ENCODE measurements around the gene CPA1.

CPA1 gene

GRCh38 chr7:130384841-130385599 lies 4.7 kb downstream of the CPA1 start:
- TF ChIP-seq CTCF (conservative IDR thresholded peaks at IDR 0.05; ENCODE audit: low read depth, low read length): no peak
- Histone ChIP-seq H3K27me3 (ENCODE audit: insufficient read depth, low read depth) (no peaks in the 10 kb centered on the region), H3K27ac (no peak overlapping the region), H3K4me1 (ENCODE audit: low read depth, poor library complexity, severe bottlenecking) (no peaks in the 10 kb centered on the region), H2AFZ (ENCODE audit: low read depth) (no peak overlapping the region), H3K4me3 (IDR thresholded peaks at IDR 0.05; ENCODE audit: insufficient read depth, low read depth, low read length) (no peak overlapping the region), H4K20me1 (ENCODE audit: insufficient read depth) (no peaks in the 10 kb centered on the region), H3K4me2 (no peak overlapping the region), H3K36me3 (ENCODE audit: insufficient read depth) (no peaks in the 10 kb centered on the region), H3K9ac (no peak overlapping the region), H3K79me2 (ENCODE audit: insufficient read depth, low read depth) (no peaks in the 10 kb centered on the region)

DNA sequence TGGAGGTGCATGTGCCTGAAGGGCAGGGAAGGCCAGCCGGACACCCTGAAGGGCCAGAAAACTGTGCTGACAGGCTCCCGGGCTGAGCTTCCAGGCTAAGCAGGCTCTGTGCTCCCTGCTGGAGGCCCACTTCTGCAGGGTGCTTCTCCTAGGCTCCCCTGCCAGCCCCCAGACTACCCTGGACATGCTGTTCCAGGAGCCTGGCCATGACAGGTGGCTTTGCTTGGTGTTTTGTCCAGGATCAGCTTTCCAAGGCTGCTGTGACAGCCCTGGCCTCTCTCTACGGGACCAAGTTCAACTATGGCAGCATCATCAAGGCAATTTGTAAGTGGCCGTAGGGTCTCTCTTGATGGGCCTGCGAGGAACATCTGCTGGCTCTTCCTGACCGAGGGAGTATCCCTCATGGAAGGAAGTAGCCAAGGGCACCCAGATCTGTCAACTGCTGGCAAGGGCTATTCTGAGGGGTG lies 5.3 kb downstream of the CPA1 start:
- Histone ChIP-seq H3K4me3 (IDR thresholded peaks at IDR 0.05; ENCODE audit: insufficient read depth, low read depth, low read length) (no peak overlapping the region), H2AFZ (ENCODE audit: low read depth) (no peak overlapping the region), H3K79me2 (ENCODE audit: insufficient read depth, low read depth) (no peaks in the 10 kb centered on the region), H3K9ac (no peak overlapping the region), H3K4me2 (no peak overlapping the region), H3K36me3 (ENCODE audit: insufficient read depth) (no peaks in the 10 kb centered on the region), H4K20me1 (ENCODE audit: insufficient read depth) (no peaks in the 10 kb centered on the region), H3K27ac (no peak overlapping the region), H3K27me3 (ENCODE audit: insufficient read depth, low read depth) (no peaks in the 10 kb centered on the region), H3K4me1 (ENCODE audit: low read depth, poor library complexity, severe bottlenecking) (no peaks in the 10 kb centered on the region)
- no peak for TF ChIP-seq CTCF (conservative IDR thresholded peaks at IDR 0.05; ENCODE audit: low read depth, low read length)

DNA sequence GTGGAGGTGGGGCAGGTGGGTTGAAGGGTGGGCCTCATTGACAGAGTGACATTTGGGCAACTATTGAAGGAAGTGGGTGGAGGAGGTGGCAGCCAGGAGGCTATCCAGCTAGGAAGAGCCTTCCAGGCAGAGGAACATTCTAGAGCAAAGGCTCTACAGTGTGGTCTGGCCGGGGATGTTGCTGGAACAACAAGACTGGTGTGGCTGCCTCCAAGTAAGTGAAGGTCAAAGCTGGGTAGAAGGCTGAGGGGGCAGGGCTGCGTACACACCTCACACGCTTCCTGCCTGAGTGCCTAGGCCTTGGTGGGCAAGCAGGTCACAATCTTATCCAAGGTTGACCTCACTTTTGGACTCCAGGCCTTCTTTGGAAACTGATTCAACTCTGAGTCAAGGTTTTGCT lies 6.6 kb downstream of the CPA1 start:
- Histone ChIP-seq H2AFZ (ENCODE audit: low read depth) (no peak overlapping the region), H3K36me3 (ENCODE audit: insufficient read depth) (no peaks in the 10 kb centered on the region), H3K4me1 (ENCODE audit: low read depth, poor library complexity, severe bottlenecking) (no peaks in the 10 kb centered on the region), H3K27me3 (ENCODE audit: insufficient read depth, low read depth) (no peaks in the 10 kb centered on the region), H3K4me2 (no peak overlapping the region), H4K20me1 (ENCODE audit: insufficient read depth) (no peaks in the 10 kb centered on the region), H3K79me2 (ENCODE audit: insufficient read depth, low read depth) (no peaks in the 10 kb centered on the region), H3K9ac (no peak overlapping the region), H3K27ac (no peak overlapping the region), H3K4me3 (IDR thresholded peaks at IDR 0.05; ENCODE audit: insufficient read depth, low read depth, low read length) (no peak overlapping the region)
- TF ChIP-seq CTCF (conservative IDR thresholded peaks at IDR 0.05; ENCODE audit: low read depth, low read length): no peak

- Histone ChIP-seq H3K4me2 (no peak overlapping the region), H2AFZ (ENCODE audit: low read depth) (no peak overlapping the region), H3K79me2 (ENCODE audit: insufficient read depth, low read depth) (no peaks in the 10 kb centered on the region), H3K27me3 (ENCODE audit: insufficient read depth, low read depth) (no peaks in the 10 kb centered on the region), H3K4me3 (IDR thresholded peaks at IDR 0.05; ENCODE audit: insufficient read depth, low read depth, low read length) (no peak overlapping the region), H3K36me3 (ENCODE audit: insufficient read depth) (no peaks in the 10 kb centered on the region), H4K20me1 (ENCODE audit: insufficient read depth) (no peaks in the 10 kb centered on the region), H3K9ac (no peak overlapping the region), H3K4me1 (ENCODE audit: low read depth, poor library complexity, severe bottlenecking) (no peaks in the 10 kb centered on the region), H3K27ac (no peak overlapping the region)
- TF ChIP-seq CTCF (conservative IDR thresholded peaks at IDR 0.05; ENCODE audit: low read depth, low read length): no peak
Measured at GRCh38 chr7:130387306-130387627, 7.0 kb downstream of the CPA1 start.

Measured in KMS-11 (cell line).